Measurements from ENCODE around the gene ZNF865.
A peak's percentile ranks its signal among the peaks of the same experiment; 100 is the strongest.

Gene ZNF865

GRCh38 chr19:55647732-55648584 is 42.5 kb downstream of the ZNF865 start, which contains the start of gene CCDC106:
TSS of gene CCDC106 (plus strand) at chr19:55648212. CDS start at chr19:55649047, 835 bp downstream.
- DNase-seq: peak; percentile 57

GRCh38 chr19:55648585-55649267 is 43.3 kb downstream of the ZNF865 start:
- DNase-seq: no peak

DNA sequence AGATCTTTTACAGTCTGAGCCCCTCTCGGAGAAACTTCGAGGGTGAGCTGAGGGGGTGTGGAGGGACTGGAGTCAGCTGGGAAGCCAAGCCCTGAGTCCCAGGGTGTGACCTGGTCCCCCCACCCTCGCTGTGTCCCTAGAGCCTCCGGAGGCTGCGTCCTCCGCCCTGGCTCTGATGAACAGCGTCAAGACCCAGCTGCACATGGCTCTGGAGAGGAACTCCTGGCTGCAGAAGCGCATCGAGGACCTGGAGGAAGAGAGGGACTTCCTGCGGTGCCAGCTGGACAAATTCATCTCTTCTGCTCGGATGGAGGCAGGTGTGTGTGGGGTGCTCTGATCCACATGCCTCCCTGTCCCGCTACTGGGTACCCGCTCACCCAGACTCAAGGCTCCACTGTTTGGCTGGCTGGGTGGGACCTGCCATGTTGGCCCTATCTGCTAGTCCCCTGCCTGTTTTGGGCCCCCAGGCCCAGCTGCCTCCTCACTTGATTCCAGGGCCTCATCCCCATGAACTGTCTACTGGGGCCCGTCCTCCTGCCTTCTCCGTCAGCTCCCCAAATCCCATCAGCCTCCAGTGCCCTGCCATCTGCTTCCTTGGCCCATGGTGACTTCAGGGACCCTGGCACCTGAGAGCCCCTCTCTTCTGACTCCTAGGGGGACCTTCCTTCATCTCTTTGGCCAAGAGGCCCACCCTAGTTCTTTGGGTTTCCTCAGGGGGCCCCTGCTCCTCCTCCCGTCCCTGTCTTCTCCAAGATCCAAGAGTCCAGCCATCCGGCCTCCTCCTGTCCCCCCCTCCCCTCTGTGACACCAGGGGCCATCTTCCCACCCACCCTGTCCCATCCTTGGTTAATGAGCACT is 44.0 kb downstream of the ZNF865 start:
- DNase-seq: no peak

GRCh38 chr19:55650126-55650557 is 44.7 kb downstream of the ZNF865 start:
- no peak for DNase-seq

GRCh38 chr19:55650602-55651230 is 45.3 kb downstream of the ZNF865 start:
- DNase-seq: no peak

- no peak for DNase-seq
These were observed 45.8 kb downstream of the ZNF865 start for GRCh38 chr19:55651236-55651635.

- no peak for DNase-seq
These were observed 47.1 kb downstream of the ZNF865 start for GRCh38 chr19:55652311-55653128.

GRCh38 chr19:55653651-55654322 is 48.3 kb downstream of the ZNF865 start:
- DNase-seq: peak; percentile 98

GRCh38 chr19:55654323-55654867 is 48.9 kb downstream of the ZNF865 start:
- DNase-seq: peak; percentile 100

- peak; percentile 95 for DNase-seq
These were observed 49.6 kb downstream of the ZNF865 start, which contains the start of gene U2AF2 for GRCh38 chr19:55654868-55655647. TSS of gene U2AF2 (plus strand) at chr19:55655035. CDS start at chr19:55655105, 70 bp downstream.

DNA sequence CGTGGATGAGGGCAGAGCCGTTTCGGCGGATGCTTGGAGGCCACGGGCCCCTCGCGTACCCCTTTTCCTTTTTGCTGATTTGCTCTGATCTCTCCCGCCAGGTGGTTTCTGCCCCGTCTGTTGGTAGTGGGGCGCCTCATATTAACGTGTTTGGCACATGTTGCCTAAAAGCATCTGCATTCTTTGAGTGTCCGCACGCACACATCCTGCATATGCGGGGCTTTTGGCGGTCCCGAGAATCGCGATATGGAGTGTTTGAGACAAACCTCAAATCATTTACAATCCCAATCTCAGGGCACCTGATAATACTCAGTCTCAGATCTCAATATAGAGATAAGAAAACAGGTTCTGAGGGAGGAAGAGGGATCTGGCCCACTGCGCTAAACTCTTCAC is 50.2 kb downstream of the ZNF865 start:
- no peak for DNase-seq

DNA sequence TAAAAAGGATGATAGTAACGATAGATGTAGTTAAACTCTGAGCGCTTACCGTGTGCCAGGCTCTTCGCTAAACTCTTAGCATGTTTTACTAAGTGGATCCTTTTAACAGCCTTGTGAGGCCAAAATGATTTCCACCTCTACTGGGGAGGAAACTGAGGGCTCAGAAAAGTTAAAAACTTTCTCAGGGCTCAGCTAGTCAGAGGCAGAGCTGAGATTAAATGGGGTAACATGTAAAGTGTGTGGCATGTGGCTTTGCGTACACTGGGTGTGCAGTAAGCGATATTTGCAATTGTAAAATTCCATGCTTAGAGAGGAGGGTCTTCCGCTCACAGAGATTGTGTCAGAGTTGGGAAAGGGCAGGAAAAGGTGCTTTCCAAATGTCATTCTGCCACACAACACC is 51.1 kb downstream of the ZNF865 start:
- no peak for DNase-seq

DNA sequence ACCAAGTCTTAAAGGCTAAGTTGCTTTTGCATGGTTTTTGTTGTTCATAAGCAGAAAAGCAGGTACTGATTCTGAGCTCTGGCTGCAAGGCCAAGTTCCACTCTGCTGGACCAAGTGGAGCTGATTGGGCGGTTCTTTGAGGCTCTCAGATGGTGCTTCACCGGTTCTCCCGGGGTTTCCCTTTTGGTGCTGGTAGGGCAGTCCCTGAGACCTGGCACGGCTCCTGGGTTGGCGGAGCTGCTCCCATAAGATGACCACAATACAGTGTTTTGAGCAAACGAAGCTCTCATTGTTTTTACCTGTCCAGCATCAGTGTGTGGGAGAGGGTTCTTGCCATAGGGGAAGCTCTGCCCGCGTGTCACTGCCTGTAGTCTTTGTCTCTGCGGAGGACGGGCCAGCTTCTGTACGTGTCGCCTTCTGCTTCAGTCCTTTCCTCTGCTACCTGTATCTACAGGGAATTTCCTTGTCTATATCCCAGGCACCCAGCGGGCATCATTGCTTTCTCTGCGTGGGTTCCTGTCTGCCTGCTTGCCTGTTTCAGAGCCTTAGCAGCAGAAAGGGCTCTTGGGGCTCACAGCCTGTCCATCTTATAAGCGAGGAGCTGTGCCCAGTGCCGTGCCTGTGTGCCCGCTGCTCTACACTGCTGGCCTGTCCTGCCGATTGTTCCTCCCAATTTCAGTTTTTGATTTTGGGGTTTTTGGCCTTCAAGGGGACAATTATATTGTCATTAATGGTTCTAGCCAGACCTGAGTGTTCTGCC is 51.7 kb downstream of the ZNF865 start:
- no peak for DNase-seq

DNA sequence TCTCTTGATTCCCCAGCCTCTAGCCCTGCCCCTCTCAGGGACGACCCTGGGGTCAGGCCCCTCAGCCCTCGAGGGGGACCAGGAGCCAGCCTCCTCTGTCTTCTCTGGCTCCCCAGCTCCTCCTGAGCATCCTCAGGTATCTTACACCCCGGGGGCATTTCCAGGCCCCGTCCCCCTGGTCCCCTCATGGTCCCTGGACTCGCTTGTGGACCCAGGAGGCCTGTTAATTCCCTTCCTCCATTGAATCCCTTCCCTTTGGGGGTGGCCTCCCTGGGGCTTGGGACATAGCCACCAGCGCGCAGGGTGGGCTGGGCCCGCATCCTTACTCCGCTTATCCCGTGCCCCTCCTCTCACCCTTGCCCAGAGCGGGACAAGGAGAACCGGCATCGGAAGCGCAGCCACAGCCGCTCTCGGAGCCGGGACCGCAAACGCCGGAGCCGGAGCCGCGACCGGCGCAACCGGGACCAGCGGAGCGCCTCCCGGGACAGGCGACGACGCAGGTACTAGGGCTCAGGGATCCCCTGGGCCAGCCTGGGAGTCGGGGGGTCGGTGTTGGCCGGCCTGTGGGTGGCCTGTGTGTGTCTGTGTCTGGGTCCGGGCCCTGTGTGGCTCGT is 53.5 kb downstream of the ZNF865 start:
- no peak for DNase-seq

DNA sequence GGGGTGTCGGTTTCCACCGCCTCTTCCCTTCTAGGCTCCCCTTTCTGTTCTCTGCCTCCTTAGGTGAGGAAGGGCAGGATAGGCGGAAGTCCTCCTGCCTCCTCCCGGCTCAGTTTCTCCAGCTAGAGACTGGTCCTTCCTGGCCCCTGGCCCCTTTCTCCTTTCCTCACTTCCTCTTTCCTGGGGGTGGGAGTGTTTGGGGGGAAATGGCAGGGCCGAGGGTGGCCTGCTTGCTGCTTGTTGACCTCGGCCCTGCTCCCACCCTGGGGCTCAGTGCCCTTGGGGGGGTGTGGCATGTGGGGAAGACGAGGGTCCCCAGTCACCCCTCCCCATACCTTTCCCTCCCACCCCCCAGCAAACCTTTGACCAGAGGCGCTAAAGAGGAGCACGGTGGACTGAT is 54.4 kb downstream of the ZNF865 start:
- DNase-seq: no peak

GRCh38 chr19:55660404-55660803 is 55.0 kb downstream of the ZNF865 start:
- no peak for DNase-seq

- no peak for DNase-seq
These were observed 55.5 kb downstream of the ZNF865 start for GRCh38 chr19:55660991-55661390.

- no peak for DNase-seq
These were observed 56.4 kb downstream of the ZNF865 start for GRCh38 chr19:55661826-55662225.

All from activated naive CD4-positive, alpha-beta T cell treated with anti-CD3 and anti-CD28 coated beads, Interleukin-2, amount 50 U/mL, for 16 hours (primary cell).